ENCODE measurements around the gene ZC3H13. TPM values are rescaled to one million over a fixed set of nuclear protein-coding genes. Genes with fewer than 3 reads are reported as not detected.

The ZC3H13 gene
- total and polyA plus RNA-seq, 2 donors (not counting 1 experiment from before 2014, with no cell fraction given), result 4.8 to 65.7 TPM

DNA sequence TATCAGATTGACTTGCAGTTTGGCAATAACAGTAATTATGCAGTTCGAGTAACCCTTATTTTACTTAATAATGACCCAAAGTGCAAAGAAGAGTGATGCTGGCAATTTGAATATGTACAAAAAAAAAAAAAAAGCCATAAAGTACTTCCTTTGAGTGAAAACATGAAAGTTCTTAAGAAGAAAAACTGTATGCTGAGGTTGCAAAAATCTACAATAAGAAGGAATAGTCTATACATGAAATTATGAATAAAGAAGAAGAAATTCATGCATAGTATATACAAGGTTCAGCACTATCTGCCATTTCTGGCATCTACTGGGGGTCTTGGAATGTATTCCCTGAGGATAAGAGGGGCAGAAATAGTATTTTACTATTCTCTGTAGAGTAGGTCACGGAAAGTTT, 55.9 kb downstream of the ZC3H13 start:
- no peaks in the 10 kb centered on the region for H3K79me2 ChIP-seq (ENCODE audit: control insufficient read depth, insufficient read depth, low read length)
- TF ChIP-seq EZH2 (IDR thresholded peaks at IDR 0.05; ENCODE audit: borderline replicate concordance, insufficient read depth, low read depth, low read length, poor library complexity, severe bottlenecking), result no peak
- TF ChIP-seq, protein P1, sequence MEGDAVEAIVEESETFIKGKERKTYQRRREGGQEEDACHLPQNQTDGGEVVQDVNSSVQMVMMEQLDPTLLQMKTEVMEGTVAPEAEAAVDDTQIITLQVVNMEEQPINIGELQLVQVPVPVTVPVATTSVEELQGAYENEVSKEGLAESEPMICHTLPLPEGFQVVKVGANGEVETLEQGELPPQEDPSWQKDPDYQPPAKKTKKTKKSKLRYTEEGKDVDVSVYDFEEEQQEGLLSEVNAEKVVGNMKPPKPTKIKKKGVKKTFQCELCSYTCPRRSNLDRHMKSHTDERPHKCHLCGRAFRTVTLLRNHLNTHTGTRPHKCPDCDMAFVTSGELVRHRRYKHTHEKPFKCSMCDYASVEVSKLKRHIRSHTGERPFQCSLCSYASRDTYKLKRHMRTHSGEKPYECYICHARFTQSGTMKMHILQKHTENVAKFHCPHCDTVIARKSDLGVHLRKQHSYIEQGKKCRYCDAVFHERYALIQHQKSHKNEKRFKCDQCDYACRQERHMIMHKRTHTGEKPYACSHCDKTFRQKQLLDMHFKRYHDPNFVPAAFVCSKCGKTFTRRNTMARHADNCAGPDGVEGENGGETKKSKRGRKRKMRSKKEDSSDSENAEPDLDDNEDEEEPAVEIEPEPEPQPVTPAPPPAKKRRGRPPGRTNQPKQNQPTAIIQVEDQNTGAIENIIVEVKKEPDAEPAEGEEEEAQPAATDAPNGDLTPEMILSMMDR (IDR thresholded peaks at IDR 0.05), result no peak
- H4K20me1 ChIP-seq (ENCODE audit: control insufficient read depth, insufficient read depth, low read length, poor library complexity, severe bottlenecking), result no peaks in the 10 kb centered on the region
- ATAC-seq (ENCODE audit: low read depth) (no peak), DNase-seq (no peak)
- H3K36me3 ChIP-seq (replicated peaks in 1 of 2; ENCODE audit: control extremely low read depth in 1 of 2, control insufficient read depth in 1 of 2, extremely low read depth in 1 of 2, insufficient read depth in 2 of 2, low read length in 1 of 2), result peaks cover 11 to 27% of the 10 kb centered on the region in 2 experiments
- Mint-ChIP-seq H3K27me3 (no peaks in the 10 kb centered on the region), H3K4me3 (no peak overlapping the region), H3K9me3 (ENCODE audit: insufficient read depth) (no peaks in the 10 kb centered on the region), H3K27ac (no peak overlapping the region), H3K4me1 (no peaks in the 10 kb centered on the region)
- H3K4me3 ChIP-seq (ENCODE audit: control extremely low read depth in 1 of 5, extremely low read depth in 1 of 5, insufficient read depth in 1 of 5, low read depth in 2 of 5, low read length in 4 of 5), result no peak overlapping the region
- ChIA-PET CTCF (no interaction called here), POLR2A (no interaction called here)
- no peak overlapping the region for H3K9ac ChIP-seq (ENCODE audit: low read length)
- no peak overlapping the region for H3K27ac ChIP-seq (ENCODE audit: low read length in 2 of 2)
- no peaks in the 10 kb centered on the region for H3K9me3 ChIP-seq (ENCODE audit: control extremely low read depth in 1 of 3, control insufficient read depth in 2 of 3, insufficient read depth in 1 of 3, low read length in 2 of 3)
- H3K4me1 ChIP-seq (ENCODE audit: control insufficient read depth in 2 of 2, insufficient read depth in 2 of 2, low read length in 2 of 2), result no peaks in the 10 kb centered on the region
- no CpG with 5 or more reads among the region's 2 CpGs for WGBS (ENCODE audit: insufficient coverage)
- H2AFZ ChIP-seq (ENCODE audit: insufficient read depth, low read depth, low read length, poor library complexity, severe bottlenecking), result no peak overlapping the region
- no peak overlapping the region for H3K4me2 ChIP-seq (replicated peaks; ENCODE audit: low read depth, low read length, poor library complexity, severe bottlenecking)
- H3K27me3 ChIP-seq (replicated peaks in 1 of 4; ENCODE audit: control extremely low read depth in 1 of 4, control insufficient read depth in 3 of 4, insufficient read depth in 4 of 4, low read length in 3 of 4), result no peaks in the 10 kb centered on the region
- intact Hi-C loops (cut with micrococcal nuclease), result no loop called here

DNA sequence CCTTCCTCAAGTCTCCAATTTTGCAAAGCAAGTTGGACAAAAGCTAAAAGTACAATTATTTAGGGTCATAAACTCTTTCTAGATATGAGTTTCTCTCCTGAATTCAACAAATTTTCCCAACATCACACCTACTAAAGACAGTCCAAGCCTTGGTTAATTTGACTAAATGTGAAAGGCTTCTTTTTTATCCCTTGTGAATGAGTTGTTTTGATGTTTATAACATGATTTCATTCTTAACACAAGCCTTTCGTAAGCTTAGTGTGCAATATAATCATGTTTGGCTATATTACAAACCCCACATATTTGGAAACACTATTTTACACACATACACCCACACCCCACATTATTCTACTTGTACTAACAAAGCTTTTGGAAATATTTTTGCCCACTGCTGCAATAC, 57.3 kb downstream of the ZC3H13 start:
- Histone ChIP-seq H3K27ac (ENCODE audit: low read length in 2 of 2) (no peak overlapping the region), H3K36me3 (replicated peaks in 1 of 2; ENCODE audit: control extremely low read depth in 1 of 2, control insufficient read depth in 1 of 2, extremely low read depth in 1 of 2, insufficient read depth in 2 of 2, low read length in 1 of 2) (peaks cover 11 to 14% of the 10 kb centered on the region in 2 experiments), H3K79me2 (ENCODE audit: control insufficient read depth, insufficient read depth, low read length) (no peaks in the 10 kb centered on the region), H4K20me1 (ENCODE audit: control insufficient read depth, insufficient read depth, low read length, poor library complexity, severe bottlenecking) (no peaks in the 10 kb centered on the region), H3K4me2 (replicated peaks; ENCODE audit: low read depth, low read length, poor library complexity, severe bottlenecking) (no peak overlapping the region), H2AFZ (ENCODE audit: insufficient read depth, low read depth, low read length, poor library complexity, severe bottlenecking) (no peak overlapping the region), H3K9me3 (ENCODE audit: control extremely low read depth in 1 of 3, control insufficient read depth in 2 of 3, insufficient read depth in 1 of 3, low read length in 2 of 3) (no peaks in the 10 kb centered on the region), H3K9ac (ENCODE audit: low read length) (no peak overlapping the region), H3K27me3 (replicated peaks in 1 of 4; ENCODE audit: control extremely low read depth in 1 of 4, control insufficient read depth in 3 of 4, insufficient read depth in 4 of 4, low read length in 3 of 4) (no peaks in the 10 kb centered on the region), H3K4me1 (ENCODE audit: control insufficient read depth in 2 of 2, insufficient read depth in 2 of 2, low read length in 2 of 2) (no peaks in the 10 kb centered on the region), H3K4me3 (ENCODE audit: control extremely low read depth in 1 of 5, extremely low read depth in 1 of 5, insufficient read depth in 1 of 5, low read depth in 2 of 5, low read length in 4 of 5) (no peak overlapping the region)
- no peak for TF ChIP-seq EZH2 (IDR thresholded peaks at IDR 0.05; ENCODE audit: borderline replicate concordance, insufficient read depth, low read depth, low read length, poor library complexity, severe bottlenecking)
- TF ChIP-seq, protein P1 (IDR thresholded peaks at IDR 0.05), result no peak
- Mint-ChIP-seq H3K27me3 (no peaks in the 10 kb centered on the region), H3K9me3 (ENCODE audit: insufficient read depth) (no peaks in the 10 kb centered on the region), H3K27ac (no peak overlapping the region), H3K4me1 (no peaks in the 10 kb centered on the region), H3K4me3 (no peak overlapping the region)
- DNase-seq (no peak), ATAC-seq (ENCODE audit: low read depth) (no peak)
- ChIA-PET POLR2A (no interaction called here), CTCF (no interaction called here)
- intact Hi-C loops (cut with micrococcal nuclease), result no loop called here
- whole genome bisulfite sequencing (ENCODE audit: insufficient coverage), result no CpG with 5 or more reads among the region's 1 CpG

Measured in B cell (primary cell).